T-helper 17 cell (primary cell): ENCODE data around the gene MFSD6L. TPM values are rescaled to one million over a fixed set of nuclear protein-coding genes. Genes with fewer than 3 reads are reported as not detected.
A peak's percentile ranks its signal among the peaks of the same experiment; 100 is the strongest.

Experiments used
- ATAC-seq: fragments of 150-1000 bp; cut with Tn5 transposase; 2 replicates; pipeline ENCODE4 v1.10.0; 2021; ENCODE audit warnings: mild to moderate bottlenecking, moderate library complexity
- DNase-seq, 3 donors: peaks; one replicate each; pipeline versions ENCODE4 v3.0.0 to v3.0.0-alpha.2; 2020 to 2021
- H3K9me3 ChIP-seq: one replicate; pipeline ENCODE4 v1.7.0; 2013; ENCODE audit warnings: low read length, mild to moderate bottlenecking; ENCODE audit not compliant: control insufficient read depth, poor library complexity, severe bottlenecking
- H3K27ac Mint-ChIP-seq: one replicate; pipeline ENCODE4 v1.8.0; 2022; ENCODE audit warnings: mild to moderate bottlenecking, moderate library complexity, mixed read lengths
- H3K27me3 Mint-ChIP-seq: one replicate; pipeline ENCODE4 v1.8.0; 2022; ENCODE audit warnings: mixed read lengths
- H3K36me3 Mint-ChIP-seq: one replicate; pipeline ENCODE4 v1.8.0; 2022; ENCODE audit warnings: low read depth, mixed read lengths
- H3K4me1 Mint-ChIP-seq: one replicate; pipeline ENCODE4 v1.8.0; 2022; ENCODE audit warnings: mild to moderate bottlenecking, mixed read lengths
- H3K4me3 Mint-ChIP-seq: one replicate; pipeline ENCODE4 v1.8.0; 2022; ENCODE audit warnings: mild to moderate bottlenecking, moderate library complexity, mixed read lengths
- total RNA-seq, 4 donors: library from RNA in 2 of 4; stranded (reverse) in 2 of 4; gene quantifications; one replicate each; pipeline ENCODE4 v1.2.3 and lab custom pipeline; 2022 to 2026

MFSD6L gene
- total RNA-seq, 2 donors from 2014 or later, result not detected

- no peaks in the 10 kb centered on the region for H3K9me3 ChIP-seq
- H3K27ac Mint-ChIP-seq, result no peak overlapping the region
- no peak overlapping the region for H3K4me3 Mint-ChIP-seq
- H3K4me1 Mint-ChIP-seq, result no peaks in the 10 kb centered on the region
- H3K27me3 Mint-ChIP-seq, result peaks cover 6% of the 10 kb centered on the region
- H3K36me3 Mint-ChIP-seq, result no peaks in the 10 kb centered on the region
- no peak for ATAC-seq
- peak in 1 of 3 donors; percentile 14 for DNase-seq
Observed at GRCh38 chr17:8832711-8833352, 33.7 kb upstream of the MFSD6L start.

GRCh38 chr17:8831234-8831849 lies 32.2 kb upstream of the MFSD6L start:
- Mint-ChIP-seq H3K36me3 (no peaks in the 10 kb centered on the region), H3K4me1 (peaks cover 5% of the 10 kb centered on the region), H3K27me3 (no peaks in the 10 kb centered on the region), H3K27ac (no peak overlapping the region), H3K4me3 (no peak overlapping the region)
- H3K9me3 ChIP-seq, result no peaks in the 10 kb centered on the region
- ATAC-seq (no peak), DNase-seq (no peak)

GRCh38 chr17:8830141-8830540 lies 31.0 kb upstream of the MFSD6L start:
- DNase-seq, result no peak
- H3K36me3 Mint-ChIP-seq, result no peaks in the 10 kb centered on the region
- ATAC-seq, result no peak
- H3K27ac Mint-ChIP-seq, result no peak overlapping the region
- no peak overlapping the region for H3K4me3 Mint-ChIP-seq
- no peaks in the 10 kb centered on the region for H3K9me3 ChIP-seq
- H3K27me3 Mint-ChIP-seq, result no peaks in the 10 kb centered on the region
- peaks cover 5% of the 10 kb centered on the region for H3K4me1 Mint-ChIP-seq

DNA sequence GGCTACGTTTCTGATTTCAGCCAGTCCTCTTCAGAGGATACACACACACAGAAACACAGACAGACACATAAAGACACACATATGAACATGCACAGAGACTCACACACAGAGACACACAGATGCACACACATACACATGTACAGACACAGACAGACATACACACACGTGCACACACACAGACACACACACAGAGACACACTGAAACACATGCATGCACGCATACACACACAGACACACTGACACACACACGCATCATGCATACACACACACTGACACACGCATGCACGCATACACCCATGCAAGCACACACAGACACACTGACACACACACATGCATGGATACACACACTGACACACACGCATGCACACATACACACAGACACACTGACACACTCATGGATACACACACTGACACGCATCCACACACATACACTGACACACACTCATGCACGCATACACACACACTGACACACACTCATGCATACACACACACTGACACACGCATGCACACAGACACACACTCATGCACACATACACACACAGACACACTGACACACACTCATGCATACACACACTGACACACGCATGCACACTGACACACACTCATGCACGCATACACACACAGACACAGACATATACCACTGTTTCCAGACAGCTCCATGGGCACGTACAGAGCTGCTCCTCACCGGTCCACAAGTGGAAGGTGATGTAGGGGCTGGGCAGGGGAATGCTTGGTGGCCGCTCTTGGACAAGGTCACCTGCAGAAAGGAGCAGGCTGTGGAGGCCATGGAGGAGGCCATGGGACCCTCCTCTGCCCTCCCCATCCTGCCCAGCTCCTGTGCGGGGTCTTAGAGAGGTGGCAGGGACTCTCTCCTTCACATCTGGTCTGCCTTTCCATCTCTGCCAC lies 30.1 kb upstream of the MFSD6L start:
- no peak for DNase-seq
- H3K27me3 Mint-ChIP-seq, result no peaks in the 10 kb centered on the region
- H3K4me3 Mint-ChIP-seq, result no peak overlapping the region

DNA sequence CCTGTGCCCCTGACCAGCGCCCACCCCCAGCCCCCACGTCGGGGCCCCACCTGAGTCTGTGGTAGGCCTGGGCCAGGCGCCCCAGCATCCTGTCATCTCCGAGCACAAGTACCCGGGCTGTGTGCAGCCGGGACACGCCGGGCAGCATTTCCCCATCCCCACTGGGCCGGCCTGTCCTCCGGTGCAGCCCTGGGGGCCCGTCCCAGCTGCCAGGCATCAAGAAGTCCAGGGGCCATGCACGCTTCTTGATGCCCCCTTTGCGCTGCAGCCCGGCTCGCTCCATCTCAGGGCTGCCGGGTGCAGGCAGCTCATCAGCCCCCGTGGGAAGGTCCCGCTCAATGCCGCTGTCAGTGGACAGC lies 29.3 kb upstream of the MFSD6L start:
- DNase-seq (no peak), ATAC-seq (no peak)
- no peak overlapping the region for H3K27ac Mint-ChIP-seq
- no peak overlapping the region for H3K4me3 Mint-ChIP-seq
- H3K4me1 Mint-ChIP-seq, result peaks cover 5% of the 10 kb centered on the region
- no peaks in the 10 kb centered on the region for H3K9me3 ChIP-seq
- no peaks in the 10 kb centered on the region for H3K36me3 Mint-ChIP-seq
- no peaks in the 10 kb centered on the region for H3K27me3 Mint-ChIP-seq

More for the DNA sequence above, 30.1 kb upstream of the MFSD6L start:
- no peaks in the 10 kb centered on the region for H3K9me3 ChIP-seq
- no peak for ATAC-seq
- Mint-ChIP-seq H3K27ac (no peak overlapping the region), H3K4me1 (peaks cover 5% of the 10 kb centered on the region), H3K36me3 (no peaks in the 10 kb centered on the region)

- ATAC-seq (no peak), DNase-seq (no peak)
- H3K27me3 Mint-ChIP-seq, result peaks cover 8% of the 10 kb centered on the region
- H3K9me3 ChIP-seq, result no peaks in the 10 kb centered on the region
- peaks cover 5% of the 10 kb centered on the region for H3K4me1 Mint-ChIP-seq
- H3K36me3 Mint-ChIP-seq, result peaks cover 6% of the 10 kb centered on the region
- no peak overlapping the region for H3K27ac Mint-ChIP-seq
- no peak overlapping the region for H3K4me3 Mint-ChIP-seq
Observed at GRCh38 chr17:8826808-8827435, 27.8 kb upstream of the MFSD6L start.

- ATAC-seq, result no peak
- Mint-ChIP-seq H3K36me3 (peaks cover 6% of the 10 kb centered on the region), H3K4me3 (no peak overlapping the region), H3K27me3 (peaks cover 12% of the 10 kb centered on the region), H3K27ac (no peak overlapping the region), H3K4me1 (peaks cover 5% of the 10 kb centered on the region)
- no peaks in the 10 kb centered on the region for H3K9me3 ChIP-seq
- no peak for DNase-seq
Observed at GRCh38 chr17:8825802-8826201, 26.6 kb upstream of the MFSD6L start.

DNA sequence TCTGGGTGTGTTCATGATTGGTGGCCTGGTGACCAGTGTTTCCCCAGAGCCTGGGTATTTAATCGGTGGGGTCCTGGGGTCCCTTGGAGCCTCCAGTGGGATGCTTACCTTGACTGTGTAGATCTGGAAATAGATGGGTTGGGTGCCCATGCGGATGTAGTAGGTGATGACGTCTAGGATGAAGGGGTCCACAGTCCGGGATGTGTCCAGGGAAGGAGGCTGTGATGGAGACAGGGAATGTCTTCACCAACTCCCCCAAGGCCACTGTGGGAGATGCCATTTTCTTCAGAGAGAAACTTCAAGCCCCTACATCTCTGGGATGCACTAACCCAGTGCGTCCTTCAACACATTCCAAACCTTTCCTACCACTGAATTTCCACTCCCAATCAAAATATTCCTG lies 24.1 kb upstream of the MFSD6L start:
- no peak overlapping the region for H3K4me3 Mint-ChIP-seq
- H3K9me3 ChIP-seq, result no peaks in the 10 kb centered on the region
- H3K4me1 Mint-ChIP-seq, result peaks cover 5% of the 10 kb centered on the region
- H3K27ac Mint-ChIP-seq, result no peak overlapping the region
- peaks cover 6% of the 10 kb centered on the region for H3K36me3 Mint-ChIP-seq
- no peak for ATAC-seq
- no peak for DNase-seq
- H3K27me3 Mint-ChIP-seq, result peaks cover 12% of the 10 kb centered on the region

GRCh38 chr17:8822401-8823035 lies 23.4 kb upstream of the MFSD6L start:
- no peak overlapping the region for H3K4me3 Mint-ChIP-seq
- H3K27me3 Mint-ChIP-seq, result peaks cover 18% of the 10 kb centered on the region
- H3K36me3 Mint-ChIP-seq, result peaks cover 6% of the 10 kb centered on the region
- DNase-seq, result no peak
- H3K4me1 Mint-ChIP-seq, result peaks cover 5% of the 10 kb centered on the region
- no peak for ATAC-seq
- peak overlapping the region; percentile 74 for H3K27ac Mint-ChIP-seq
- no peaks in the 10 kb centered on the region for H3K9me3 ChIP-seq

- no peak for ATAC-seq
- no peak overlapping the region for H3K4me3 Mint-ChIP-seq
- peaks cover 6% of the 10 kb centered on the region for H3K36me3 Mint-ChIP-seq
- DNase-seq, result no peak
- no peaks in the 10 kb centered on the region for H3K4me1 Mint-ChIP-seq
- peaks cover 19% of the 10 kb centered on the region for H3K27me3 Mint-ChIP-seq
- peak overlapping the region; percentile 74 for H3K27ac Mint-ChIP-seq
- H3K9me3 ChIP-seq, result no peaks in the 10 kb centered on the region
Observed at GRCh38 chr17:8821446-8822105, 22.4 kb upstream of the MFSD6L start.

DNA sequence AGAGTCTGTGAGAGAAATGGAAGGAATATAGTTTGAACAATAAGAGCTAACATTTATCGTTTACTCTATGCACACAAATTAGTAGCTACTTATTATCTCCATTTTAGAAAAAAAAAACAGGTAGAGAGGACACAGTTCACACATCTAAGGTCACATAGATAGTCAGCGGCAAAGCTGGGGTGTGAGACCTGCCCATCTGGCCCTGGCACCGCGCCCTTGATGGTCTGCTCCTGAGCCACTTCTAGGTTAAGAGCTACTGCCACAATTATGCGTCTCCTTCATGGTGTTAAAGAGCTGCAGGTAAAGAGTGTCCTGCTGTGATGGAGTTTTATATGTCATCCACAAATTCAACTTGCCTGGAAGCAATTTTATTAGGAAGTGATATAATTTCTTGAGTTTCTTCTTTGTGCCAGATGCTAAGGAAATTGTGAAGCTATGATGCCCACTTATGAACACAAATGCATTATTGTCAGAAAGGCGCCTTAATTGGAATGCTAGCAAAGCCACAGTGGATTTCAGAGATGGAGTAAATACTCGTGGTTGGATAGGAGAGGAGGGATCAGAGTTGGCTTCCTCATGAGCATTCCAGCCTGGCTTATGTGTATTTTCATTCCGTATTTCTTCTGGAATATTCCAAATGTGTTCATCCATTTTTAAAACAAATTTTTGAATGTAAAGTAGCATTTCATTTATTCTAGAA lies 21.3 kb upstream of the MFSD6L start:
- no peaks in the 10 kb centered on the region for H3K9me3 ChIP-seq
- Mint-ChIP-seq H3K27ac (no peak overlapping the region), H3K36me3 (peaks cover 6% of the 10 kb centered on the region), H3K4me1 (no peaks in the 10 kb centered on the region), H3K4me3 (no peak overlapping the region), H3K27me3 (peaks cover 19% of the 10 kb centered on the region)
- ATAC-seq, result no peak
- DNase-seq, result no peak
